ENCODE data around the gene HIC2. TPM values are rescaled to one million over a fixed set of nuclear protein-coding genes. Genes with fewer than 3 reads are reported as not detected.

Gene HIC2
- total and polyA plus RNA-seq, 9 of the 15 experiments (the other 6 are each of a cell fraction or from before 2014, with no cell fraction given) = 1.7 to 117 (median 35.5) TPM

GRCh38 chr22:21449531-21450319 lies 32.6 kb downstream of the HIC2 start (continued):
- TF ChIP-seq SIN3A (IDR thresholded peaks at IDR 0.05; ENCODE audit: borderline replicate concordance in 2 of 2, control insufficient read depth in 1 of 2, low read depth in 2 of 2, low read length in 2 of 2) = no peak; a peak in 1 of 4 replicates
- no peak for TF ChIP-seq PCBP1 (IDR thresholded peaks at IDR 0.05; ENCODE audit: low read depth, low read length, poor library complexity, severe bottlenecking)
- TF ChIP-seq POLR2B (IDR thresholded peaks at IDR 0.05; ENCODE audit: low read depth, partially characterized antibody) = peak; percentile 9
- 0 out of 2 replicates have a peak, but pooled peaks have one; percentile 4 for TF ChIP-seq PPARD (CRISPR knock-in tag; IDR thresholded peaks at IDR 0.05)
- 0 out of 2 replicates have a peak, but pooled peaks have one; percentile 51 for TF ChIP-seq ZNF57 (CRISPR knock-in tag; IDR thresholded peaks at IDR 0.05)
- peak; percentile 24; the same call in 1 of the 2 replicates for TF ChIP-seq ETS1 (conservative IDR thresholded peaks at IDR 0.05; ENCODE audit: control insufficient read depth, low read depth, low read length)
- no peak for TF ChIP-seq ZNF717 (CRISPR knock-in tag; IDR thresholded peaks at IDR 0.05)
- TF ChIP-seq CHCHD3 (CRISPR knock-in tag; IDR thresholded peaks at IDR 0.05) = peak; percentile 9; the same call in 1 of the 2 replicates
- no peak for TF ChIP-seq SMARCB1 (IDR thresholded peaks at IDR 0.05; ENCODE audit: insufficient read length, low read depth)
- no peak for TF ChIP-seq CBX2 (IDR thresholded peaks at IDR 0.05; ENCODE audit: insufficient read depth, low read length, poor library complexity, severe bottlenecking)
- peak; percentile 19; the same call in 1 of the 2 replicates for TF ChIP-seq POLR2A (conservative IDR thresholded peaks at IDR 0.05)
- TF ChIP-seq MYC (IDR thresholded peaks at IDR 0.05; ENCODE audit: low read depth, low read length) = no peak
- 0 out of 2 replicates have a peak, but pooled peaks have one; percentile 12 for TF ChIP-seq MYC (CRISPR knock-in tag; IDR thresholded peaks at IDR 0.05; ENCODE audit: borderline replicate concordance, low read depth)
- TF ChIP-seq TCF15 (CRISPR knock-in tag; IDR thresholded peaks at IDR 0.05) = 0 out of 2 replicates have a peak, but pooled peaks have one; percentile 23
- 0 out of 2 replicates have a peak, but pooled peaks have one; percentile 60 for TF ChIP-seq ZNF12 (CRISPR knock-in tag; IDR thresholded peaks at IDR 0.05)
- 0 out of 2 replicates have a peak, but pooled peaks have one; percentile 25 for TF ChIP-seq RBM14 (IDR thresholded peaks at IDR 0.05; ENCODE audit: borderline replicate concordance, insufficient read depth, low read depth, low read length)
- TF ChIP-seq ZC3H4 (CRISPR knock-in tag; IDR thresholded peaks at IDR 0.05; ENCODE audit: borderline replicate concordance) = no peak
- TF ChIP-seq CEBPZ (IDR thresholded peaks at IDR 0.05; ENCODE audit: borderline replicate concordance, low read depth, low read length) = 0 out of 2 replicates have a peak, but pooled peaks have one; percentile 28
- no peak for TF ChIP-seq TCFL5 (CRISPR knock-in tag; conservative IDR thresholded peaks at IDR 0.05)
- 0 out of 4 replicates have a peak, but pooled peaks of 1 of the 2 experiments have one; percentile 45 for TF ChIP-seq FOXA3 (CRISPR knock-in tag; conservative IDR thresholded peaks at IDR 0.05 in 1 of 2, IDR thresholded peaks at IDR 0.05 in 1 of 2)
- 0 out of 2 replicates have a peak, but pooled peaks have one; percentile 9 for TF ChIP-seq MAX (CRISPR knock-in tag; IDR thresholded peaks at IDR 0.05)

Measured in K562 (cell line).